HG03439 (cell line): ENCODE results near the gene CEBPG.

Source experiments
- ATAC-seq: cut with Tn5 transposase; IDR thresholded peaks from one replicate; pipeline ENCODE4 v1.9.1; 2021; ENCODE audit warnings: mild to moderate bottlenecking, moderate library complexity; ENCODE audit not compliant: unreplicated experiment

Gene CEBPG

DNA sequence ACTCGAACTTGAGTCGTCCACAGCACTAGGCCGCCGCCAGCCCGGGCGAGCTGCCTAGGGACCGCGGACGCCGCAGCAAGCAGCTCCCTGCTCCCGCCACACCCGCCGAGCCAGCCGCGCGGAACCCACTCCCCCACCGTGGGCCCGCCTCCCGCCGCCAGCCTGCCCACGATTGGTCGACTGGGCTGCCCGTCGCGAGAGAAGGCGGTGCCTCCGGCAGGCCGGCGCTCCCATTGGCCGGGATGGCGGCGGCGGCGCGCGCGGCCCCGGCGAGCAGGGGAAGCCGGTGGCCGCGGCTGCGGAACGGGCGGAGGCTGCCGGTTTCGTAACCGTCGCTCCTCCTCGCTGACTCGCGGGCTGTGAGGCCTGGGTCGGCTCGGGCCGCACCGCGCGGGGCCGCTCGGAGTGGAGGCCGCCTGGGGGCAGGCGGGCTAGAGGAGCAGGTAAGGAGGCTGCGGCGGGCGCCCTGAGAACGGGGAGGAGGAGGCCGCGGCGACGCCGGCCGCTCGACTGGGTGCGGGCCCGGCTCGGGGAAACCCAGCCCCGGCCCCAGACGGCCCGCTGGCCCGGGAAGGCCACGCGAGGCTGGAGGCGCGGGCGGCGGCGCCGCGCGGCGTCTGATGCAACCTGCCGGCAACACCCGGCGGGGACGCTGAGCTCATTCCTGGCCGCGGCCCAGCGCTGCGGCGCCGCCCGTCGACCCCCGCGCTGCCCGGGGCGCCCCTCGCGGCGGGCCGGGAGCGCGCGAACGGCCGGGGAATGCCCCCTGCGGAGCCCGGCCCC, at the start of gene CEBPG:
CEBPG (plus strand) TSS at position 257 of the 783 bp plus-strand sequence. CDS start 5,531 bp downstream, outside the sequence.
- ATAC-seq: peak; percentile 79

DNA sequence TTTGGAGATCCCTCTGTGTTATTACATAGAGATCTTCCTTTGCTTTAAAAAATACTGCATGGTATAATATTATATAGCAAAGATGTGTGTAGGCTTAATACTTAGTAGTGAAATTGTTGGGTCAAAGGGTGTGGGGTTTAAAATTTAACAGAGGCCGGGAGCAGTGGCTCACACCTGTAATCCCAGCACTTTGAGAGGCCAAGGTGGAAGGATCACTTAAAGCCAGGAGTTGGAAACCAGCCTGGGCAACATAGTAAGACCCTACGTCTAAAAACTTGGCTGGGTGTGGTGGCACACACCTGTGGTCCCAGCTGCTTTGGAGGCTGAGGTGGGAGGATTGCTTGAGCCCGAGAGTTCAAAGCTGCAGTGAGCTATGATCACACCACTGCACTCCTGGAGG, 48.9 kb upstream of the CEBPG start:
- ATAC-seq: no peak

DNA sequence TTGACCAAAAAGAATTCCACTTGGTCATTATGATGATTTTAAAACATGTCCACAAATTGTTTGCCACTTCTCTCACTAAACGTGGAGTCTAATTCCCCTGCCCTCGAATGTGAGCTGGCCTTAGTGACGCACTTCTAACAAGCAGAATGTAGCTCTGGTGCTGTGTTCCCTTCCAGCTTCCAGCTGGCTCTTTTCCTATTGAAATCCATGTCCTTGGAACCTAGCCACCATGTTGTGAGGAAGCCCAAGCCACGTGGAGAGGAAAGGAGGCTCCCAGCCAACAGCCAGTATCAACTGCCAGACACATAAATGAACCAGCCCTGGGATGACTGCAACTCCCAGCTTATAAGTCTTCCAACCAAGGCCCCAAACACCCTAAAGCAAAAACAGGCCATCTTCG, 47.6 kb upstream of the CEBPG start:
- ATAC-seq: no peak

DNA sequence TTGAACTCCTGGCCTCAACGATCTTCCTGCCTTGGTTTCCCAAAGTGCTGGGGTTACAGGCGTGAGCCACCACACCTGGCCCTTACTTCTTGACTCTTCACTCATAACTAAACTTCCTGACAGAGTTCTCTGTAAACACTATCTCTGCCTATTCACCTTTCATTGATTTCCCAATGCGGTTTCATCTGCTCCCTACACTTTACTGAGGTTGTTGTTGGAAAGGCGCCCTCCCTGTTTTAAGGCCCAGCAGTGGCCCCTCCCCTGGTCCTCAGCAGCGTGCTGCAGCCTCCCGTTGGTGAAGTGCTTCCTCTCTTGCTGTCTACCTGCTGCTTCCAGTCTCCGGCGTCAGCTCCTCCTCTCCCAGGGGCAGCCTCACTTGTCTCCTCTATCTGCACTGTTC, 44.4 kb upstream of the CEBPG start:
- ATAC-seq: no peak

DNA sequence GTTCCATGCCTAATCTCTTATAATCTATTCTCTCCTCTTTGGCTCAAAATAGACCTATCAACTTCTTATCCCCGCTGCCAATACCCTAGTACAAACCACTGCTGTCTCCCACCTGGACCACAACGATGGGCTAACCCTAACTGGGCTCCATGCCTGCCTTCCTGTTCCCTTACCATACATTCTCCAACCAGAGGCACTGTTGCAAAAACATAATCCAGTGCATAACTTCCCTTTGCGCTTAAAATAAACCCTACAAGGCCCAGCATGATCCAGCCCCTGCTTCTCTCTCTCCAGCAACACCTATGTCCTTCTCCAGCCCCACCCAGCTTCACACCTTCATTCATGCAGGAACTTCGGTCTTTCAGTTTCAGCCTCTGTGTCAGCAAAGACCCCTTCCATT, 43.8 kb upstream of the CEBPG start:
- ATAC-seq: no peak

DNA sequence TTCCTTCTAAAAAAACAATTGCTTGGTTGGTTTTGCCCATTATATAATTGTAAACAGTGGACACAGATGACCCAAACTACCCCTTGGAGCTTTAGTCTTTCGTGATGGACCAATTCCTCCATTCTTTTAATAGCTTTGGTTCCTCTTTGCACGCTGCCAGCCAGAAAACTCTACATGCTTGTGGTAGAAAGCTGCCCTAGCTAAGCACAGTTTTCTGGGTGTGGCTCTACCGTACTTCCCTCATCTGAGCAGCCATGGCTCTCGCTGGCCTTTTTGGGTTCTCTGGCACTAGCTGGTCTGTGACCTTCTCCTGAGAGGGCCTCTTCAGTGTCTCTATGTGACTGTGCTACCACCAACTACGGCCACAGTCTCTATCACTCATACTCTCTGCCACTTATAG, 41.3 kb upstream of the CEBPG start:
- no peak for ATAC-seq

DNA sequence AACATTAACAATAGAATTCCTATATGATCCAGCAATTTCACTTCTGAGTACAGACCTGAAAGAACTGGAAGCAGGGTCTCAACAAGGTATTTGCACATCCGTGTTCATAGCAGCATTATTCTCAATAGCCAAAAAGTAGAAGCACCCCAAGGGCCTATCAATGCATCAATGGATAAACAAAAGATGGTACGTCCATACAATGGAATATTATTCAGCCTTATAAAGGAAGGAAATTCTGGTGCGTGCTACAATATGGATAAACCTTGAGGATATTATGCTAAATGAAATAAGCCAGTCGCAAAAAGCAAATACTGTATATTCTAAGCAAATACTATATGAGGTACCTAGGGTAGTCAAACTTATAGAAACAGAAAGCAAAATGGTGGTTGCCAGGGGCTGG, 40.4 kb upstream of the CEBPG start:
- no peak for ATAC-seq

DNA sequence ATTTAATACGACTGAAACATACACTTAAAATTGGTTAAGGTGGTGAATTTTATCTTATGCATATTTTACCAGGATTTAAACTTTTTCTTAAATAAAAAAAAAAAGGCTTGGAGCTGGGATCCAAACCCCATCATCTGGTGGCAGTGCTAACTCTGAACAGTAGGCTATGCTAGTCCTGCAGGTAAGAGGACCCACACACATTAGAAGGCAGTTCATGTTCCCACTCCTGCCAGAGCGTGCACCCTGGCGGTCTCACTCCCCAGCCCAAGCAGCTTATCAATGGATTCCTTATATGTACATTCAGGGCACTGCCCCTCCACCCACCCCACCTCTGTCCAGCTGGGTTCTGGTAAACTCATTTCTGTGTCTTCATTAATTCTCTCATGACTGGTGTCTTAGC, 39.9 kb upstream of the CEBPG start:
- no peak for ATAC-seq

DNA sequence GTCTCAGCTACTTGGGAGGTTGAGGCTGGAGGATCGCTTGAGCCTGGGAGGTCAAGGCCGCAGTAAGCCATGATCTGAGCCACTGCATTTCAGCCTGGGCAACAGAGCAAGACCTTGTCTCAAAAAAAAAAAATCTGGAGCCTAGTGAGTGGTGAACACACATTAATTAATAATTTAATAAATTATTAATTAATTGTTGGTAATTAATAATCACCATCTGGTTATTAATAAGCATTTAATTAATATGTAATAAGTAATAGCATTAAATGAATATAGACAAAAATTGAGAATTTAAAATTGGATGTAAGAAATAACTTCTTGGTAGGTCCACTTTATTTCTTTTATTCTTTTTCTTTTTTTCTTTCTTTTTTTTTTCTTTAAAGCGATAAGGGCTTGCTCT, 39.2 kb upstream of the CEBPG start:
- no peak for ATAC-seq

DNA sequence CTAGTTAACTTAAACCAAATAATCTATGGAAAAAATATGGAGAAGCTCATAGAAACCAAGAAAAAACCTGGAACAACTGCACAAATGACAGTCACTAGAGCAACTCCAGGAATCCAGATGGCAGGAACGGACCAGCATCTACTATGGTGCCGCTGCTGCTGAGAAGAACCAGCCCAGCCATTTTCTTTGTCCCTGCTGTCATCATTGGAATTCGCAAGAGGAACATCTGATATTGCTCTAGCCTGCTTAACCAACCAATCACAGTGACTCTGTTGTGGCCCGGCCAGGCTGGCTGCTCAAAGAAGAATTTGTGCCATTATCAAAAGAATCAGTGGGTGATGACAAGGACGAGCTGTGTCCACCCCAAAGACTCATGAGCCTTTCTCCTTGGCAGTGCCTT, 38.1 kb upstream of the CEBPG start:
- ATAC-seq: no peak

DNA sequence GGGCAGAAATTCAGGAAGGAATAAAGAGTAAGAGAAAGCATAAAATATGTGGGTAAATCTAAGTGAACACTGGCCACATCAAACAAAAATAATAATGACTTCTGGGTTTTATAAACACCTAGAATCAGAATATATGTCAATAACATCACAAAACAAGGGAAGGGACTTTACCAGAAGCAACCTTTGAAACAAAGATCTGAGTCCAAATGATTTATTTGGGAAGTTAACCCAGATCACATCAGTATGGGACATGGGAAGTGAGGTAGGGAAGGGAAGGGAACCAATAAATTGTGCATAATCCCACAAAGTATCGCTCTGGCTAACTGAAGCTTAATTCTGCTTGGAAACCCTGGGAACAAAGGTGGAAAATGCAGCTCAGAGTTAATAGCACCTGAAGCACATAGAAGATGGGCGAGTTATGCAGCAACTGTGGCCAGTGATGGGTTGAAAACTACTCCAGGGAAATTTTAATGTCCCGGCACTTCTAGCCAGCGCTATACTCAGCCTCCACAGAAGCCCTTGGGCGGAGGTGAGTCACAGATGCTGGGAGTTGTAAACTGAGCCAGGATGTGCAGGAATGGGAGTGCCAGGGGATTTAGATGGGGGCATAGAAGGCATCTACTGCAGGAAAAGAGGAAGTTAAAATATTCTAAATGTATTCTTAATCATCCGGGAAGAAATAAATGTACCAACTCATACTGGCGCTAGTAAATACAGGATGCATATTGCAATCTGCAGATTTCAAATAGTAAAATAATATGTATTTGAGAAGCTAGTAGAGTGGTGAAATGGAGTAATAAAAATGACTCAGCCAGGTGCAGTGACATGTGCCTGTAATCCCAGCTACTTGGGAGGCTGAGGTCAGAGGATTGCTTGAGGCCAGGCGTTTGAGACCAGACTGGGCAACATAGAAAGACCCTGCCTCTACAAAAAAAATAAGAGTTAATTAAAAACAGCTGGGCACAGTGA, 34.2 kb upstream of the CEBPG start:
- no peak for ATAC-seq

DNA sequence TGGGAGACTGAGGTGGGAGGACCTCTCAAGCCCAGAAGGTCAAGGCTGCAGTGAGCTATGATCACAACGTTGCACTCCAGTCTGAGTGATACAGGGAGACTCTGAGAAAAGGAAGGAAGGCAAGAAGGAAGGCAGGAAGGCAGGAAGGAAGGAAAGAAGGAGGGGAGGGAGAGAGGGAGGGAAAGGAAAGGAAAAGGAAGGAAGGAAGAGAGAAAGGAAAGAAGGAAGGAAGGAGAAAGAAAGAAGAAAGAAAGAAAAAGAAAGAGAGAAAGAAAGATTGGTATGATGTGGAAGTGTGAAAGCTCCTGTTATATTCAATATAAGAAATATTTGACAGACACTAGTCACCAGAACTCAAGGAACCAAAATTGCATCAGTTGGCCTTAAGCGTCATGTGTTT, 32.5 kb upstream of the CEBPG start:
- ATAC-seq: no peak

DNA sequence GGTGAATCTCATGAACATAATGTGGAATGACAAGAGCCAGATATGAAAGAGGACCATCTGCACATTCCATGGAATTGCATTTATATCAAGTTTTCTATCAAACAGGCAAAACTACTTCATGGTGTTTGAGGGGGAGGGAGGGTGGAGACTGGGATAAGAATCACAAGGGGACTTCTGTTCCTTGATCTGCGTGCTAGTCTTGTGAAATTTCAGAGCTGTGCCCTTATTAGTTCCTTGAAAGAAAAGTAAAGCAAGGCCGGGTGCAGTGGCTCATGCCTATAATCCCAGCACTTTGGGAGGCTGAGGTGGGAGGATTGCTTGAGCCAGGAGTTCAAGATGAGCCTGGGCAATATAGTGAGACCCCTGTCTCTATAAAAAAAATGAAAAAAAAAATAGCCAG, 30.2 kb upstream of the CEBPG start:
- ATAC-seq: no peak

DNA sequence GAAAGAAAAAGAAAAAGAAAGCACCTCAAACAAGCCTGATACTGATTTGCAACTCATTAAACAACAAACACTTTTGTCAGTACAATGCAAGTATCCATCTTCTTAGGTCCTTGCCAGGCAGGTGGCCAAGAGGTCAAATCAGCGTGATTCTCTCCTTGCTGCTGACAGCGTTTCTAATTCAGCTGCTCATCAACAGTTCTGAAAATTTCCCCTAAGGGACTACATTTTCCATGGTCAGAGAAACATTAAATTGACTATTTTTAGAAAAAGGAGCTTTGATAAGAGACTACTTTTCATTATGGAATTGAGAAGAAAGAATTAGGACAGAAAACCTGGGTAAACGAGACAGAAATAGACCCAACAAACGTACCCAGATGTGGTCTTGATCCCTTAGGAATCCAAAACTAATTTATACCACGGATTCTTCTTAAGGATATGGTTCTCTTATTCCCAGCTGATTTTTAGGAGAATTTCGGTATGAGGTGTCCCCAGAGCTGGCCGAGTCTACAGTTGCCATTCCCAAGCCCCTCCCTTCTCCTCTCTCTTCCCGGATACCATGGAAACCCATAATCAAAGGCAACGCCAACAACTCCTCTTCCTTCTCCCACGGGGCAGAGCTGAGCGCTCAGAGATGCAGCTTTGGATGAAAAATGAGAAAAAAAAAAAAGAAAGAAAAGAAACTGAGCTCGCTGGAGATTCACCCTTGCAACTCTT, 29.5 kb upstream of the CEBPG start:
- ATAC-seq: no peak

DNA sequence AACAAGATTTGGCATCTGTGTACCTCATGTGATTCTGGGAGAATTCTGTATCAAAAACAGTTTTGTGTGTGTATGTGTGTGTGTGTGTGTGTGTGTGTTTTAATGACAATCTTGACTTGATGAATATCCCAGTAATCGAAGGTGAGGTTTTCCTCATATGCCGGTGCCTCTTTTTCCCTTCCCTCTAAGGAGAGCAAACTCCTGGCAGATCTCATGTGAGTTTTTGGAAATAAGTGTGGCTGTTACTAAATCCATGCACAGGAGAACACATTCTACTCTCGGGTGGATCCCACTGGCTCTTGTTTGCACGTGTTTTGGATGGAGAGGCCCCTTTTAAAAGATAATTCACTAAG, 29.0 kb upstream of the CEBPG start:
- ATAC-seq: no peak

DNA sequence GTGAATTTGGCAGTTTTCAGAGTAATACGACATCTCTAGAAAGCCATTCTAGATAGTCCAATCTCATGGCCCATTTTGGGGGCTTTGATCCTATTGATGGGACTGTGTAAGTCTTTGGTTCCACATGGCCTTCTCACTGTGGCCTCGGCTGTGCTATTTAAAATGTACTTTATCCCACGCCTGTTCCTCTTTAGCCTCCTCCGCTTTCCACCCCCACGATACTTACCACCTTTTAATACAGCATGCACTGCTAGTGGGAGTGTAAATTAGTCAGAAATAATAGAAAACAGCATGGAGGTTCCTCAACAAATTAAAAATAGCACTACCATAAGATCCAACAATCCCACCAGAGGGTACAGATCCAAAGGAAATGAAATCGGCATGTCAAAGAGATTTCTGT, 28.3 kb upstream of the CEBPG start:
- no peak for ATAC-seq

DNA sequence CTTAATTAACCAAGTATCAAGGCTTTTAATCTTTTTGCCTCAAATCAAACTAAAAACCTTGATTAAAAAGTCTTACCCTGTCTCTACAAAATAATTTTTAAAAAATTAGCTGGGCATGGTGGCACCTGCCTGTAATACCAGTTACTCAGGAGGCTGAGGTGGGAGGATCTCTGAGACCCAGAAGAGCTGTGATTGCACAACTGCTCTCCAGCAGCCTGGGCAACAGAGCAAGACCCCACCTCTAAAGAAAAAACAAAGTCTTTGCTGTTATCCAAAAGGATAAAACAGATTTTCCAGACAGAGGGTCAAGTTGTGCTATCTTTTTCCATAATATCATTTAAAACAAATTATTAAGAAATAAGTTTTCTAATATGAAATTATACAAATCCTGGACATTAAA, 26.8 kb upstream of the CEBPG start:
- ATAC-seq: no peak

DNA sequence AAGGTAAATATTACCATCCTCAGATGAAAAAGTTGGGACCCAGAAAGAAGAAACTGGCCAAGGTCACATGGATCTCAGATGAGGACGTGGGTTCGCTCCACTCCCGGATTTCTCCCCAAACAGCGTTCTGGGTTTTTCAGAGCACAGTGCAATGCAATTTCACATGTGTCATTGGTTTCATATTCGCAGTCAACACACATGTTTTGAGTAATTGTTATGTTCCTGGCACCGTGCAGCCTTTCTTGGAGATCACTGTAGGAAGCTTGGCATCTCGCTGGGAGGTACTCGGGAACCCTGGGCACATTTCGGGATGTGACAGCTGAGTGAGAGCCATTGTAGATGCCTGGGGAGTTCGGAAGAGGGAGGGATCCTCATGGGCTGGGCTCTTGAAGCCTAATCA, 26.2 kb upstream of the CEBPG start:
- ATAC-seq: no peak

DNA sequence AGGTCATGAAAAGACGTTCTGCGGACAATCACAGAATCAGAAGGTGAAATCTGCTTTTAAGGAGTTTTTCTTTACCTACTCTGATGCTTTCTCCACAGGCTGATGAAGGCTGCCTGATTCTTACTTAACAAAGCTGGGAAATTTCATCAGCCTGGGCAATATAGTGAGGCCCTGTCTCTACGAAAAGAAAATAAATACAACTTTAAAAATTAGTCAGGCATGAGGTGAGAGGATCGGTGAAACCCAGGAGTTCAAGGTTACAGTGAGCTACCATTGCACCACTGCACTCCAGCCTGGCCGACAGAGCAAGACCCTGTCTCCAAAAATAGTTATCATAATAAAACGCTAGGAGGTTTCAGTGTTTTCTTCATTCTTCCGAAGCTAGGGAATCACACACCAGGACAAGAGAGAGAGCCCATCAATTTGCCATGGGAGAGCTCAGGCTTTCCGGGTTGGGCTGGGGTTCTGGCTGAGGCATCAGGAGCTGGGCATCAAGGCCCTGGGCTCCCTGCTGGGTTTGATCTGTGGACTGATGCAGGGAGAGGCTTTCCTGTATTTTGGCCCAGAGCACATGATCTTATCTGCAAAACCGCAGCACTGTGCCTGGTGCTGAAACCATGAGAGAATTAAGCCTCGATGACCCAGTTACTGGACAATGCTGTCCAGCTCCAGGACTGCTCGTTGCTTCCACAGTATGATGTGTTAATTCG, 25.1 kb upstream of the CEBPG start:
- no peak for ATAC-seq

DNA sequence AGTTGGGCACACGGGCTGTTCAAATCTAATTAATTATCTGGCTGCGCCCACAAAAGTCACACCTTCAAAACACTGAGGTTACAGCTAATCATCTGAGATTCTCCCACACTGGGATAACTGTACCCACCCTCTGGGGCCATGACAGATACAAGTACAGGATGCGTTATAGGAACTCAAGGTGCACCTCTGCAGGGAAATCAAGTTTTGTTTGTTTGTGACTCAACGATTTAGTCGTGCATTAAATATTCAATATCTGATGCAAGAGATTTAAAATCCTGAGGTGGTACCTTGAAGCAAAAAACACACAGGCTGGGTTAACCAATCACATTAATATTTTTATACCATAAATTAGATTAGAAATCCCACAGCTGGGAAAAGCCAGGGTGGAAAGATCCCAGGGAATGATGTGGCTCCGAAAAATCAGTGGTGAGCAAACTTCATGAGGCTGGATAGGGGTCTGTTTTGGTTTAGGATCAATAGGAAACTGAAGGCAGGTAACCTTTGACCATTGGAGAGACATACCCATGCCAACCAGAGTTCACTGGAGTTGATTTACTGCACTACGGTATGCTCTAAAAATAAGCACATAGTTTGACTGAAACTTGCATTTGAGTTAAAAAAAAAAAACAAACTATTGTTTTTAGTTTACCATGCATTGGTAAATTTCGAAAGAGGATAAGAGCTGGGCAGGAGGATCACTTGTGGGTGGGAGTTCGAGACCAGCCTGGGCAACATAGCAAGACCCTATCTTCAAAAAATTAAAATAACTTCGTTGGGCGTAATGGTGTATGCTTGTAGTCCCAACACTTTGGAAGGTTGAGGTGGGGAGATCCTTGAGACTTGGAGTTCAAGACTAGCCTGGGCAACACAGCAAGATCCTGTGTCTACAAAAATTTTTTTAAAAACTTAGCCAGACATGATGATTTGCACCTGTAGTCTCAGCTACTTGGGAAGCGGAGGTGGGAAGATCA, 23.9 kb upstream of the CEBPG start:
- ATAC-seq: no peak
